LHCN-M2 (cell line): ENCODE data around the gene SNTB2. TPM values are rescaled to one million over a fixed set of nuclear protein-coding genes. Genes with fewer than 3 reads are reported as not detected.
"Not testable (repeated sequence)": the region's sequence is repeated elsewhere in the genome, so short reads cannot be mapped to it uniquely, and the experiment has no call there.

Source experiments
- DNase-seq: peaks from one replicate; pipeline ENCODE4 v3.0.0-alpha.2; 2012; ENCODE audit warnings: low read depth
- total RNA-seq: library from RNA; depleted of rRNA; stranded (reverse); fragments of >200 nt; gene quantifications from 2 replicates; pipeline ENCODE4 v1.2.3, GENCODE V29; 2014

The SNTB2 gene
- total RNA-seq, 1 experiment from 2014 or later: 29.6 TPM

- no peak for DNase-seq
These were observed 96.9 kb downstream of the SNTB2 start for GRCh38 chr16:69283851-69284250.

- DNase-seq: no peak
These were observed 98.3 kb downstream of the SNTB2 start for GRCh38 chr16:69285240-69285639.

- DNase-seq: peak; percentile 61
These were observed 100.2 kb downstream of the SNTB2 start for GRCh38 chr16:69286941-69287713.

- not testable (repeated sequence) for DNase-seq
These were observed 104.7 kb downstream of the SNTB2 start for GRCh38 chr16:69291657-69292056.

- no peak for DNase-seq
These were observed 106.4 kb downstream of the SNTB2 start for GRCh38 chr16:69293401-69293800.

GRCh38 chr16:69294051-69294450 lies 107.1 kb downstream of the SNTB2 start:
- no peak for DNase-seq

- DNase-seq: not testable (repeated sequence)
These were observed 109.8 kb downstream of the SNTB2 start for GRCh38 chr16:69296771-69297170.

- DNase-seq: no peak
These were observed 111.3 kb downstream of the SNTB2 start for GRCh38 chr16:69298261-69298660.

- DNase-seq: no peak
These were observed 114.2 kb downstream of the SNTB2 start for GRCh38 chr16:69301187-69301586.

GRCh38 chr16:69301861-69302260 lies 114.9 kb downstream of the SNTB2 start:
- no peak for DNase-seq

- no peak for DNase-seq
These were observed 115.3 kb downstream of the SNTB2 start for GRCh38 chr16:69302301-69302700.

GRCh38 chr16:69306031-69306430 lies 119.1 kb downstream of the SNTB2 start:
- no peak for DNase-seq

GRCh38 chr16:69307091-69307490 lies 120.1 kb downstream of the SNTB2 start:
- DNase-seq: no peak

- no peak for DNase-seq
These were observed 120.9 kb downstream of the SNTB2 start for GRCh38 chr16:69307856-69308255.

GRCh38 chr16:69309316-69309715 lies 122.4 kb downstream of the SNTB2 start:
- DNase-seq: no peak

- peak; percentile 94 for DNase-seq
These were observed 123.9 kb downstream of the SNTB2 start, which contains the start of gene VPS4A for GRCh38 chr16:69310653-69311532. TSS of gene VPS4A (plus strand) at chr16:69311350. CDS start at chr16:69311512, 162 bp downstream.

GRCh38 chr16:69311533-69312387 lies 124.8 kb downstream of the SNTB2 start:
- peak; percentile 23 for DNase-seq

- no peak for DNase-seq
These were observed 126.5 kb downstream of the SNTB2 start for GRCh38 chr16:69313469-69313868.

- DNase-seq: no peak
These were observed 127.6 kb downstream of the SNTB2 start for GRCh38 chr16:69314534-69314933.

GRCh38 chr16:69315486-69316311 lies 128.7 kb downstream of the SNTB2 start:
- DNase-seq: no peak

- no peak for DNase-seq
These were observed 129.7 kb downstream of the SNTB2 start for GRCh38 chr16:69316595-69317034.
